ENCODE data around the gene PLA2G2C.

Gene PLA2G2C

DNA sequence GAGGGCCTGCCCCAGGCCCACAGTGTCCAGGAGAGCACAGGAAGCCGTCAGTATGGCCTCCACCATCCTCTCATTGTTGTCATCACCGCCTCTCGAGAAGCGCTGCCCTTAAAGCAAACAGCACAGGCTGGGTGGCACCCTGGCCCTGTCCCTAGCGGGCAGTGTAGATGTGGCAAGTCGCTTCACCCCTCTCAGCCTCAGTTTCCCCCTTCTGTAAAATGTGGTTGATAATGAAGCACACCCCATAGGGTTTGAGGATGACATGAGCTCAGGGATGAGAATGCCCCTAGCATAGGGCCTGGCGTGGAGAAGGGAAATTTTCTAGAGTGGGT, 33.8 kb downstream of the PLA2G2C start:
- DNase-seq (ENCODE audit: low read depth), result no peak

DNA sequence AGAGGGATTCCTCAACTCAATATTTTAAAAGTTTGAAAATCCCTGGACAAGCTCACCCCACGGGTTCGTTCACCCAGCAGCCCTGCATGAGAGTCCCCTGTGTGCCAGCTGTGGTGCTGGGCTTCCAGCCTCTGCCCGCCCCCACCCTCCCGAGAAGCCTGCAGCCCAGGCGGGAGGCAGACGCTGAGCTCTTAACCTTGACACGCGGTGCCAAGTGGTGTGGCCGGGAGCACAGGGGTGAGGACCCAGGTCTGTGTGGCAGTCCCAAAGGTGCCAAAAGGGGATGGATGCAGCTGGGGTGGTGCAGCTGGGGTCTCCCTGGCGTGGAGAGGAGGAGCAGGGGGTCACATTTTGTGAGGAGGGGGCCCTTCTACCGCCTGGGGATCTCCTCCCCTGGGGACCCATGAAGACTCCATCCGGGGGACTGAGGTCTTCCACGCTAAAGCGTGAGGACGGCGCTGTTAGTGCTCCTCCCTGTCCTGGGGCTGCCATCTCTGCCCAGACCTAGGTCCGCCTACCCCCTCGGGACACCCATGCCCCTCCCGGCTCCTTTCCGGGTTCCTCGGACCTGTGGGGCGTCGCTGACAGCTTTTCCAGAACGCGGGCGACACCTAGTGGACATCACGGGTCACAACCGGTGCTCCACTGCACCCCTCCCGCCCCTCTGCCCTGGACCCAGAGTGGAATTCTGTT, 34.3 kb downstream of the PLA2G2C start:
- peak; percentile 68 for DNase-seq (ENCODE audit: low read depth)

DNA sequence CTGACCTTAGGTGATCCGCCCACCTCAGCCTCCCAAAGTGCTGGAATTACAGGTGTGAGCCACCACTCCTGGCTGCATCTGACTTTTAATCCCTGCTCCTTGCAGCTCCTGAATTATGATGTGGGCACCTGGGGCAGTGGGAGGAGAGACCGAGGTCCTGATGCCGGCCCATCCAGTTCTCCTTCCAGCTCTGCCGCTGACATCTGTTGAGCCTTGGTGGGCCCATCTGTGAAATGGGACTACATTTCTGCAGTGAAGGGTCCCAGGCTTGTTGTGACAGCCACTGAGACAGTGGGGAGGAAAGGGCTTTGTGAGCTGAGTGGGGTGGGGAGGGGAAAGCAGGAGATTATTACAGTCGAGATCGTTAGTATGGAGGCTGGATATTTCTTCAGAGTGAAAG, 35.3 kb downstream of the PLA2G2C start:
- no peak for DNase-seq (ENCODE audit: low read depth)

DNA sequence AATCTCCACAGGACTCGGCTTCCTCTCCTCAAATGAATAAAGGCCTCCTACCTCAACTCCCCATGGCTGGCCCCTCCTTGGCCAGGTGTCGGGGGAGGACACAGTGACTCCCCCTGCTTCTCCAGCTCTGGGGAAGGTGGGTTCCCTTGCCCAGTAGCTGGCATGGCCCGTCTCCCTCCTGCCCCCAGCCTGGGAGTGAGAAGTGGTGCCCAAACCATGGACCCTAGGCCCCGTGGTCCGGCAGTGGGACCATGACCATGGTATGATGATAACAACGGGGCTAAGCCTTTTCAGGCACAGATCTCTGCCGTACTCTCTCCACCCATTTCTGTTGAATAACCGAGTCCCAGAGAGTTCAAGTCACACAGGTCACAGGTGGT, 36.0 kb downstream of the PLA2G2C start:
- no peak for DNase-seq (ENCODE audit: low read depth)

DNA sequence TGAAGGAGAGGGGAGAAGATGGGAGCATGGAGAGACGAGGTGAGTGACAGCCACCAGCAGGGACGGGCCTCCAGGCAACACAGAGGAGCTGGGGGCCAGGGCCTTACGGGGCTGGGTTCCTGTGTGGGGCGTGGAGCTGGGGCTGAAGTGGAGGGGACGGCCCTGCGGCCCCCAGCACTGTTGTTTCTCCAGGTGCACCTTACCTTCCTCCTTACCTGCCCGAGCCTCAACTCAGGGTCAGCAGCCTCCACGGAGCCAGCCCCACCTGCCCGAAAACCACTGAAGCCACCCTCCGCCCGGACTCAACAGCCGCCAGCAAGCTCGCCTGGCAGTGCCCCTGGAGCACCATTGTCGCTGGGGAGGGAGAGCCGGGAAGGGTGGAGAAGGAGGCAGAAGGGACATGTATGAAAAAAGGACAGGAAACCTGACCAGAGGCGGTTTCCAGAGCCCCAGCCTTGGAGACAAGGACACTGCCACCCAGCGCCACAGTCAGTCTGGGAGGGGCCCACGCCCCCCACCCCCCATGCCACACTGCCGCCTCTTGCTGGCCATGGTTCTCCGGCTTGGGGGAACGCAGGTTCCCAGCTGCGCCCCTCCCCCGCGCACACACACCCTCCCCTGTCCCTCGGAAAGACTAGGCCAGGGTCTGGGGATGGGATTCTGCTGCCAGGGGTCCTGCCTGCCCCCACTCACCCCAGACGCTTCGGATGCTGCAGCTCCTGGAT, 36.6 kb downstream of the PLA2G2C start:
- no peak for DNase-seq (ENCODE audit: low read depth)

GRCh38 chr1:20148571-20149500, 37.5 kb downstream of the PLA2G2C start:
- no peak for DNase-seq (ENCODE audit: low read depth)

- no peak for DNase-seq (ENCODE audit: low read depth)
Observed at GRCh38 chr1:20147846-20148570, 38.3 kb downstream of the PLA2G2C start.

DNA sequence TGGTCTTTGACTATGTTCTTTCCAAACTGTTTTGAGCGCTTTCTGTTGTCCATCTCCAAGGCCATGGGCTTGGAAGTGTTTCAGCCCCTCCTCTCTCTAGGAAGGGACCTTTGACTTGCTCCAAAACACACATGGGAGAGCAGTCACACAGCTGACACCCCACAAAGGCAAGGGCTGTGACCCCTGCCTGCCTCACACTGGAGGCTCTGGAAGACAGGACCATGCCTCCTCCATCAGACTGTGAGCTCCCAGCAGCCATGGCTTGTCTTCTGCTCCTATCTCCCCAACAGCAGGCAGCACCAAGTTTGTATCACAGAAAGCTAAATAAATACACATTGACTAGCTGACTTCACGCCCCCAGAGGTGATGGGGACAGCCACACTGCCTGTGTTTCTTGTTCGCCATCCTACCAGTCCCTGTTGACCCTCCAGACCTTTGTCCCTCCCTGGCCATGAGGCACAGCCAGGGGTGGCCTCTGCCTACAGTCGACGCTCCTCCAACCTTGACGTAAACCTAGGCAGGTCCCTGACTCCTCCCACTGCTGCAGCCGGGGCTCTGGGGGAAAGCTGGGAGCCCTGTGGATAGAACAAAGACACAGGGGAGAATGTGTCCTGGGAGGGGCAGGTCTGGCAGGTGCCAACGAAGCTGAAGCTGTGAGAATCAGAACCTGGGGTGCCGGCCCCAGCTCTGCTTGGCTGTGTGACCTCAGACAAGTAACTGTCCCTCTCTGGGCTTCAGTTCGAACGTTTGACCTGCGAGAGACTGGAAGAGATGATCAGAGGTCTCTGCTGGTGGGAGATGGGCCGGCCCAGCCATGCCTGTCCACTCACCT, 42.4 kb downstream of the PLA2G2C start:
- DNase-seq (ENCODE audit: low read depth), result no peak

DNA sequence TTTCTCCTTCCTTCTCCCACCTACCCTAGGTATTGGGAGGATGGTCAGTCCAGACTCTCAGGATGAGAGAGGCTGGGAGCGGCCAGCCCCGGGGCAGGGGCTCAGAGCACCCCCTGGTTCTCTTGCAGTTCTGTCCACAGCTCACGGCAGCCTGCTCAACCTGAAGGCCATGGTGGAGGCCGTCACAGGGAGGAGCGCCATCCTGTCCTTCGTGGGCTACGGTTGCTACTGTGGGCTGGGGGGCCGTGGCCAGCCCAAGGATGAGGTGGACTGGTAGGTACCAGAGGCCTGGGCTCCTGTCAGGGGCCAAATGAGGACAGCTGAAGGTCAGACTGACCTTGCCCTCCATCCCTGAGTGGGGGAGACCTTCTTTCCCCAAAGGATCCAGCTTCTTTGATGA, 43.0 kb downstream of the PLA2G2C start:
- DNase-seq (ENCODE audit: low read depth), result no peak

DNA sequence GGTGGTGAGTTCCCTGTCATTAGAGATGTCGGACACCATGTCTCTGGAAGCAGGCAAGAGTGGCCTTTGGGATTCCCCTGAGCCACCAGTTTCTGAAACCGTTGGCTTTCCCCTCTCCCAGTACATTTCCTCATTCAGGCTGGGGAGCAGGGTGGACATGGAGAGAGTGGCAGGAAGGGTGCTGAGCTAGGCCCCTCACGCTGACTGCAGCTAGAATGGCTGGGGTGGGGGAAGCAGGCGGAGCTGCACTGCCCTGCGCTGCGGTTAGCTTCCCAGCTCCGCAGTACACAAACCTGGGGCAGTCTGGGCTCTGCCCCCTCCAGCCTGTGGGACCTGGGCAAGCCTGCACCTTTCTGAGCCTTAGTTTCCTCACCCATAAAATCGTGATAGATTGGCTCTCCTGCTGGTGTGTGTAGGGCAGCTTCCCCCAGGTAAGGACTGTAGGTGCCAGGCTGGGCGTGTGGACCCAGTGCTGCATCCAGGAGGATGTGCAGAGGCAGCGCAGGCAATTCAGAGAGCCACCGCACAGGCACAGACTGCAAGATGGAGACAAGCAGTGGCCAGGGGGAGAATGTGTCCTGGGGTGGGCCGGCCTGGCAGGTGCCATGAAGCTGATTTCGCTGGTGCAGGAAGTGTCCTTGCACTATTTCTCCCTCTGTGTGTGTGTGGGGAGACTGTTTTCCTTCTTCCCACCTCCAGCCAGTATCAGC, 44.2 kb downstream of the PLA2G2C start:
- DNase-seq (ENCODE audit: low read depth), result no peak

GRCh38 chr1:20141466-20141865, 44.9 kb downstream of the PLA2G2C start:
- no peak for DNase-seq (ENCODE audit: low read depth)

DNA sequence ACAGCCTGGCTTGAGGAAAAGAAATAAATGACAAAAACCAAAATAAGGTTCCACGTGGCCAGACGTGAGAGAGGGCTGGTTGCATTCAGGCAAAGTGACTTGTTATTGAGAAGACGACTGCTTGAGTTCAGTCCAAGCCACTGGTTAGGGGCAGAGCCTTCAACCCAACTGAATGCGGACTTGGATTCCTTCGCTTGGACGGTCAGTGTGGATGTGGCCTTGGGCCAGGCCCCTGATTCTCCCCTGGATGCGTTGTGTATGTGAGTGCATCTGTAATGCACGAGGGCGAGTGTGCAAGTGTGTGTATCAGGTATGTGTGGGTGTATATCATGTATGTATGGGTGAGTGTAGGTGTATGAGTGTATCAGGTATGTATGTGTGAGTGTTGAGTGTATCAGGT, 45.3 kb downstream of the PLA2G2C start:
- no peak for DNase-seq (ENCODE audit: low read depth)

DNA sequence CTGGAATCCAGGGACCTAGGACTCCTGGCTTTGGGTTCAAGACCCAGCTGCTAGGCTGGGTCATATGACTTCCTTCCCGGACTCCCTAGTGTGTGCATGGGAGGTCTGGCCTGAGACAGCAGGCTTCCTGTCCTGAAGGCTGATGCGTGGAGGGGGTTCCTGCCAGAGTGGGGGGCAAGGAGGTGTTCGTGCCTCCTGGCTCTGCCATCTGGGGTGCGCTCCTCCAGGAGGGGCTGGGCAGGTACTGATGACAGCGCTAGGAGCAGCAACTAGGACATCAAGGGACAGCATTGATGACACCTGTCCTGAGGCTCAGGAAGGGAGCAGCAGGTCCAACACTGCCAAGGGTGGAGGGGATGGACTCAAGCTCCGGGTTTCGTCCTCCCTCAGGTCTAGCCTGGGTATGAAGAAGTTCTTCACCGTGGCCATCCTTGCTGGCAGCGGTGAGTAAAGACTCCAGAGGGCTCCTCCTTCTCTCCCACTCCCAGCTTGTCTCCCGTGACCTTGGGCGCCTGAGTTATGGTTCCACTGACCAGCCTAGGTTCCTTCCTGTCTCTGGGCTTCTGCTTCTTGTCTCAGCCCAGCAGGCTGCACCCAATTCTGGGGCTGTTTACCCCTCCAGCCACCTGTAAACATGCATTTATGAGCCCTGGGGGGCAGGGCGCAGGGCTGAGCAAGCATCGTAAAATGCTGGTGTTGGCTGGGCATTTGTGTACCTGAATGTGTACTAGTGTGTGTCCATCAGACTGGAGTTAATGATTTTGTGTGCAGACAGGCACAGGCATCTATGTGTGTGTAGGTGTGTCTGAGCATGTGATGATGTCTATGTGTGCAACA, 46.3 kb downstream of the PLA2G2C start:
- DNase-seq (ENCODE audit: low read depth), result no peak

GRCh38 chr1:20138961-20139550, 47.3 kb downstream of the PLA2G2C start, which contains the start of gene PLA2G2F:
Gene PLA2G2F (plus strand): TSS chr1:20139323. CDS start chr1:20139428, 105 bp downstream.
- DNase-seq (ENCODE audit: low read depth), result no peak

- no peak for DNase-seq (ENCODE audit: low read depth)
Observed at GRCh38 chr1:20138346-20138745, 48.0 kb downstream of the PLA2G2C start.

DNA sequence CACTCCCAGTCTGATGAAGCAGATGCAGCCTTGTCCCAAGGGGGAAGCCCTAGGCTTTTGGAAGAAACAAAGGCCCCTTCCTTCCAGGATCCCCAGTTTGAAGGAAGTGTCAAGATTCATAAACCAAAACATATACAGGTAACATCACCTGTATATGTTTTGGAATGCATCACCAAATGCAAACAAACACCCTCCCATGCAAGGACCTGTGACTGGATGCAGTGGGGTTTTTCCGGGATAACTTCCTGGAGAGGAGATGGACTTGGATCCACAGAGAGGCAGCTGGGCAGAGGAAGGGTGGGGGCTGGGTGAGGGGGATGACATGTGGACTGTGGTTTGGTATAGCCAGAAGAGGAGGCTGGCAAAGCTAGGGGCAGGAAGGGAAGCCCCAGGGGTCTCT, 48.7 kb downstream of the PLA2G2C start:
- no peak for DNase-seq (ENCODE audit: low read depth)

- DNase-seq (ENCODE audit: low read depth), result no peak
Observed at GRCh38 chr1:20137055-20137454, 49.3 kb downstream of the PLA2G2C start.

DNA sequence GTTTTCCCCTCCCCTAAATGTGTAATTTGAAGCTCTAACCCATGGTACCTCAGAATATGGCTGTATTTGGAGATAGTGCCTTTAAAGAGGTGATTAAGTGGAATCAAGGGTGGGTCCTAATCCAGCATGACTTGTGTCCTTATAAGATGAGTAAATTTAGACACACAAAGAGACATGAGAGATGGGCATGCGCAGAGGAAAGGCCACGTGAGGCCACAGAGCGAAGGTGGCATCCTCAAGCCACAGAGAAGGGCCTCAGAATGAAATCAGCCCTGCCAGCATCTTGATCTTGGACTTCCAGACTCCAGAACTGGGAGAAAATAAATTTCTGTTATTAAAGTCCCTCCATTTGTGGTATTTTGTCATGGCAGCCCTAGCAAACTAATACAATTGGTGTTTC, 50.1 kb downstream of the PLA2G2C start:
- DNase-seq (ENCODE audit: low read depth), result no peak

DNA sequence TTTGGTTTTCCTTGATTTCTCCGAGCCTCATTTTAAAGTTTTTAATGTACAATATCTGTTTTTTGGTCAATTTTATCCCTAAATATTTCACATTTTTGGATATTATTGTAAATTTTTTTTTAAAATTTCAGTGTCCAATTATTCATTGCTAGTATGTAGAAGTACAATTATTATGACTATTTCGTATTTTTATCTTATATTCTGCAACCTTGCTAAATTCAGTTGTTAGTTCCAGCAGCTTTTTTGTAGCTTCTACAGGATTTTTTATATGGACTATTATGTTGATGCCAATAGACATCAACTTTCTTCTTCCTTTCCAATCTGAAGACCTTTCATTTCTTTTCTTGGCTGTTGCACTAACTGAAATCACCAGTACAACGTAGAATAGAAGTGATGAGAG, 51.3 kb downstream of the PLA2G2C start:
- DNase-seq (ENCODE audit: low read depth), result no peak
